DMS 273 (cell line): ENCODE measurements around the gene SLCO1B3.
"Not testable (repeated sequence)": the region's sequence is repeated elsewhere in the genome, so short reads cannot be mapped to it uniquely, and the experiment has no call there.

Experiments used
- DNase-seq: peaks from one replicate; lab custom pipeline; 2025; ENCODE audit not compliant: unreplicated experiment; lab: John Stamatoyannopoulos, UW

The SLCO1B3 gene

GRCh38 chr12:20810487-20810886, at the start of gene SLCO1B3:
SLCO1B3 (plus strand) TSS chr12:20810705; CDS start chr12:20815739, 5,034 bp downstream.
- no peak for DNase-seq

GRCh38 chr12:20777420-20777819, 33.1 kb upstream of the SLCO1B3 start:
- no peak for DNase-seq

GRCh38 chr12:20778969-20779368, 31.5 kb upstream of the SLCO1B3 start:
- DNase-seq: no peak

GRCh38 chr12:20779971-20780370, 30.5 kb upstream of the SLCO1B3 start:
- DNase-seq: not testable (repeated sequence)

- not testable (repeated sequence) for DNase-seq
Observed at GRCh38 chr12:20783796-20784357, 26.6 kb upstream of the SLCO1B3 start.

GRCh38 chr12:20792971-20793370, 17.5 kb upstream of the SLCO1B3 start:
- DNase-seq: no peak

- no peak for DNase-seq
Observed at GRCh38 chr12:20798554-20798953, 12.0 kb upstream of the SLCO1B3 start.

GRCh38 chr12:20800160-20800559, 10.3 kb upstream of the SLCO1B3 start:
- no peak for DNase-seq

GRCh38 chr12:20801035-20801434, 9.5 kb upstream of the SLCO1B3 start:
- no peak for DNase-seq

- DNase-seq: no peak
Observed at GRCh38 chr12:20805921-20806320, 4.6 kb upstream of the SLCO1B3 start.

GRCh38 chr12:20807192-20808080, 3.1 kb upstream of the SLCO1B3 start:
- DNase-seq: no peak

- no peak for DNase-seq
Observed at GRCh38 chr12:20808521-20808920, 2.0 kb upstream of the SLCO1B3 start.

GRCh38 chr12:20815574-20815973, 5.1 kb downstream of the SLCO1B3 start:
- no peak for DNase-seq

GRCh38 chr12:20822415-20822814, 11.9 kb downstream of the SLCO1B3 start:
- no peak for DNase-seq

GRCh38 chr12:20822925-20823324, 12.4 kb downstream of the SLCO1B3 start:
- no peak for DNase-seq

- DNase-seq: no peak
Observed at GRCh38 chr12:20829919-20830318, 19.4 kb downstream of the SLCO1B3 start.

GRCh38 chr12:20830456-20830855, 20.0 kb downstream of the SLCO1B3 start:
- no peak for DNase-seq

GRCh38 chr12:20832911-20833310, 22.4 kb downstream of the SLCO1B3 start:
- DNase-seq: no peak

- DNase-seq: no peak
Observed at GRCh38 chr12:20852649-20853048, 42.1 kb downstream of the SLCO1B3 start.

GRCh38 chr12:20863056-20863455, 52.6 kb downstream of the SLCO1B3 start:
- no peak for DNase-seq

- no peak for DNase-seq
Observed at GRCh38 chr12:20865873-20866272, 55.4 kb downstream of the SLCO1B3 start.

GRCh38 chr12:20868277-20868676, 57.8 kb downstream of the SLCO1B3 start:
- no peak for DNase-seq
